Natural killer cell (primary cell): ENCODE data around the gene WSCD2. TPM values are rescaled to one million over a fixed set of nuclear protein-coding genes. Genes with fewer than 3 reads are reported as not detected.

ENCODE experiments used
- ATAC-seq, 3 donors: fragments of 150-1000 bp in 2 of 3; fragments of 200-7000 bp in 1 of 3; cut with Tn5 transposase; 1 replicate in 1 of 3; 2 replicates in 2 of 3; pipeline ENCODE4 v1.10.0; 2021; ENCODE audit warnings: mild to moderate bottlenecking in 2 of 3, moderate library complexity in 2 of 3
- DNase-seq, 2 donors: peaks; one replicate each; pipeline versions ENCODE4 v3.0.0 to v3.0.0-alpha.2; 2013 to 2021; ENCODE audit warnings: mixed read lengths in 1 of 2
- H3K27ac ChIP-seq: one replicate; pipeline ENCODE4 v1.5.1; 2013; ENCODE audit warnings: mild to moderate bottlenecking, low read length
- H3K27me3 ChIP-seq: one replicate; pipeline ENCODE4 v1.6.1; 2013; ENCODE audit warnings: low read length; ENCODE audit not compliant: control insufficient read depth, insufficient read depth
- H3K36me3 ChIP-seq: one replicate; pipeline ENCODE4 v1.6.1; 2013; ENCODE audit warnings: low read length; ENCODE audit not compliant: control insufficient read depth, insufficient read depth
- H3K4me1 ChIP-seq: one replicate; pipeline ENCODE4 v1.6.1; 2013; ENCODE audit warnings: low read length; ENCODE audit not compliant: control insufficient read depth, insufficient read depth
- H3K4me3 ChIP-seq: one replicate; pipeline ENCODE4 v1.5.1; 2013; ENCODE audit warnings: low read length
- H3K9me3 ChIP-seq: one replicate; pipeline ENCODE4 v1.6.1; 2013; ENCODE audit warnings: low read length; ENCODE audit not compliant: control insufficient read depth, insufficient read depth
- H3K27ac Mint-ChIP-seq, 2 donors: one replicate each; pipeline ENCODE4 v1.8.0; 2022; ENCODE audit warnings: mild to moderate bottlenecking in 2 of 2, mixed read lengths in 2 of 2, moderate library complexity in 1 of 2
- H3K27me3 Mint-ChIP-seq, 2 donors: one replicate each; pipeline ENCODE4 v1.8.0; 2022; ENCODE audit warnings: low read depth in 2 of 2, mixed read lengths in 2 of 2
- H3K36me3 Mint-ChIP-seq: one replicate; pipeline ENCODE4 v1.8.0; 2022; ENCODE audit warnings: mixed read lengths
- H3K4me1 Mint-ChIP-seq, 2 donors: one replicate each; pipeline ENCODE4 v1.8.0; 2022; ENCODE audit warnings: mixed read lengths in 2 of 2
- H3K4me3 Mint-ChIP-seq: one replicate; pipeline ENCODE4 v1.8.0; 2022; ENCODE audit warnings: mild to moderate bottlenecking, moderate library complexity, mixed read lengths
- H3K9me3 Mint-ChIP-seq, 2 donors: one replicate each; pipeline ENCODE4 v1.8.0; 2022; ENCODE audit warnings: mixed read lengths in 2 of 2
- WGBS: methylation state at CpG from one replicate; pipeline ENCODE4 v1.1.7; 2013; ENCODE audit warnings: missing lambda C conversion rate; ENCODE audit not compliant: insufficient coverage; 5-methylcytosine and 5-hydroxymethylcytosine counted together
- intact Hi-C: fragments of 100-400 bp; cut with micrococcal nuclease; formaldehyde crosslinking; loops from one replicate; pipeline ENCODE4 v1.14.2; 2022
- total RNA-seq, 4 donors: library from RNA; stranded (reverse); fragments of 120-200 nt in 1 of 4; gene quantifications; one replicate each; pipeline versions ENCODE4 v1.2.3 to v1.2.4, GENCODE V29; 2013 to 2022
- TF ChIP-seq, protein P1 (sequence below): fragments of 200-600 bp; IDR thresholded peaks from one replicate; pipeline ENCODE4 v1.8.0; 2022; ENCODE audit warnings: antibody characterized with exemption

Gene WSCD2
- total RNA-seq, 3 donors from 2014 or later (not counting 1 experiment from before 2014, with no cell fraction given) = 0.32 to 0.78 TPM; not detected in 1

DNA sequence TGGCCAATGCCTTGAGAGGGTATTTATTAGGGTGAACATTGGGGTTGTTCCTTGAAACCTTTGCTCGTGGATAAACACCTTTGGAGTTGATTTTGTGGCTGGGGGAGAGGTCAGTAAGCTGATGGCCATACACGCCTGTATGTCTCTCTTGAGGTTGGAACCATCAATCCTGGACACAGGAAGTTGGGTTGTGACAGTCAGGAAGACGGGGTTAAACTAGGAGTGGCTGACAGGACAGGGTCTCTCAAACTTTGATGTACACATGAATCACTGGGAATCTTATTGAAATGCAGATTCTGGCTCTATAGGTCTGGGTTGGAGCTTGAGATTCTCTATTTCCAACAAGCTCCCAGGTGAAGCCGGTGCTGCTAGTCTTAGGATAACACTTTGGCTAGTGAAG is 12.8 kb upstream of the WSCD2 start:
- H3K9me3 ChIP-seq = no peaks in the 10 kb centered on the region
- H3K36me3 ChIP-seq = no peaks in the 10 kb centered on the region
- H3K27ac Mint-ChIP-seq = no peak overlapping the region
- no peaks in the 10 kb centered on the region for H3K36me3 Mint-ChIP-seq
- no peaks in the 10 kb centered on the region for H3K9me3 Mint-ChIP-seq
- DNase-seq = no peak
- ATAC-seq = no peak
- intact Hi-C loops = no loop called here
- no peak overlapping the region for H3K4me3 ChIP-seq
- H3K27ac ChIP-seq = no peak overlapping the region
- TF ChIP-seq, protein P1, sequence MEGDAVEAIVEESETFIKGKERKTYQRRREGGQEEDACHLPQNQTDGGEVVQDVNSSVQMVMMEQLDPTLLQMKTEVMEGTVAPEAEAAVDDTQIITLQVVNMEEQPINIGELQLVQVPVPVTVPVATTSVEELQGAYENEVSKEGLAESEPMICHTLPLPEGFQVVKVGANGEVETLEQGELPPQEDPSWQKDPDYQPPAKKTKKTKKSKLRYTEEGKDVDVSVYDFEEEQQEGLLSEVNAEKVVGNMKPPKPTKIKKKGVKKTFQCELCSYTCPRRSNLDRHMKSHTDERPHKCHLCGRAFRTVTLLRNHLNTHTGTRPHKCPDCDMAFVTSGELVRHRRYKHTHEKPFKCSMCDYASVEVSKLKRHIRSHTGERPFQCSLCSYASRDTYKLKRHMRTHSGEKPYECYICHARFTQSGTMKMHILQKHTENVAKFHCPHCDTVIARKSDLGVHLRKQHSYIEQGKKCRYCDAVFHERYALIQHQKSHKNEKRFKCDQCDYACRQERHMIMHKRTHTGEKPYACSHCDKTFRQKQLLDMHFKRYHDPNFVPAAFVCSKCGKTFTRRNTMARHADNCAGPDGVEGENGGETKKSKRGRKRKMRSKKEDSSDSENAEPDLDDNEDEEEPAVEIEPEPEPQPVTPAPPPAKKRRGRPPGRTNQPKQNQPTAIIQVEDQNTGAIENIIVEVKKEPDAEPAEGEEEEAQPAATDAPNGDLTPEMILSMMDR = no peak
- no peak overlapping the region for H3K4me3 Mint-ChIP-seq
- peaks cover 0 to 10% of the 10 kb centered on the region in 2 donors for H3K4me1 Mint-ChIP-seq
- H3K4me1 ChIP-seq = peaks cover 3% of the 10 kb centered on the region
- H3K27me3 Mint-ChIP-seq = peaks cover 10 to 18% of the 10 kb centered on the region in 2 donors
- no peaks in the 10 kb centered on the region for H3K27me3 ChIP-seq
- 80% methylated on average over 4 of the region's 4 CpGs for WGBS

DNA sequence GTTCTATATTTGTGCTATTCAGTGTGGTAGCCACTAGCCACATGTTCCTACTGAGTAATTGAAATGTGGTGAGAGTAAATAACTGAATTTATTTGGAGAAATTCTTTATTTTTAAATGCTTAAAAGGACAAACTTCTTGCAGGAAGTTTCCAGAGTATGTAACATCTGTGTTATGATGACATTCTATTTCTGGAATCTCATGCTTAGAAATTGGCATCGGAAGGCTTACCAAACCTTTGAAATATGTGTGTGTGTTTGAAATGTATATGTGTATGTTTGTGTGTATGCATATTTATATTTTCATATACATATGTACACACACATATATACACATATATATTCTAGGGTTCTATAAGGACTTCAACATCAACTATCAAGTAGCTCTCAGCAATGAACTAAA is 12.4 kb upstream of the WSCD2 start:
- Mint-ChIP-seq H3K27ac (no peak overlapping the region), H3K36me3 (no peaks in the 10 kb centered on the region), H3K4me3 (no peak overlapping the region), H3K9me3 (no peaks in the 10 kb centered on the region), H3K4me1 (peaks cover 0 to 10% of the 10 kb centered on the region in 2 donors), H3K27me3 (peaks cover 10 to 18% of the 10 kb centered on the region in 2 donors)
- no peak for ATAC-seq
- TF ChIP-seq, protein P1 = no peak
- intact Hi-C loops = no loop called here
- peaks cover 3% of the 10 kb centered on the region for H3K4me1 ChIP-seq
- no CpG with 5 or more reads among the region's 1 CpG for WGBS
- H3K36me3 ChIP-seq = no peaks in the 10 kb centered on the region
- no peaks in the 10 kb centered on the region for H3K27me3 ChIP-seq
- no peak overlapping the region for H3K27ac ChIP-seq
- H3K9me3 ChIP-seq = no peaks in the 10 kb centered on the region
- no peak overlapping the region for H3K4me3 ChIP-seq
- no peak for DNase-seq

DNA sequence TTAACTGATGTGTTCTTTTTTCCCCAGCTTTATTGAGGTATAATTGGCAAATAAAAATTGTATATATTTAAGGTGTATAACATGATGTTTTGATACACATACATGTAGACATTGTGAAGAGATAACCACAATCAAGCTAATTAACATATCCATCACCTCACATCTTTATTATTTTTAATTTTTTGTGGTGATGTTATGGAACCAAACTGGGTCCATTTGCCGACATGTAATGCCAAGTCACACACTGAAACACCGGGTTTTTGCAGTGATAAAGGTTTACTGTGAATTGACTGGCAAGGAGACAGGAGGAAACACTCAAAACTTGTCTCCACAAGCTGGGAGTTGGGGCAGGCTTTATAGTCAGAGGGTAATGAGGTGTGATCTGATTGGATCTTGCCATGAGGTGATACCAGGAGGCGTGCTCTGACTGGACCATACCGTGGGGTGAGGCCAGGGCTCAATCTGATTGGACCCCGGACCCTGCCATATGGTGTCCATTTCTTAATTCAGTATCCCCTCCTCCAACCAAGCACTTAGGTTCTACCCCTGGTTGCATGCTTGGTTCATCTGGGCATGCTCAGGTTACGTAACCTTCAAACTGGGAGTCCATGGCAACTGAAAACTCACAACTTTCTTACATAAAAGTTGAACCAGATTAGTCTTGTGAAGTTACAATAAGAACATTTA is 11.8 kb upstream of the WSCD2 start:
- H3K27me3 ChIP-seq = no peaks in the 10 kb centered on the region
- Mint-ChIP-seq H3K4me3 (no peak overlapping the region), H3K36me3 (no peaks in the 10 kb centered on the region), H3K27ac (no peak overlapping the region), H3K4me1 (peaks cover 0 to 10% of the 10 kb centered on the region in 2 donors), H3K27me3 (peaks cover 10 to 18% of the 10 kb centered on the region in 2 donors), H3K9me3 (no peaks in the 10 kb centered on the region)
- DNase-seq (no peak), ATAC-seq (no peak)
- no peaks in the 10 kb centered on the region for H3K36me3 ChIP-seq
- H3K27ac ChIP-seq = no peak overlapping the region
- WGBS = 88% methylated on average over 6 of the region's 6 CpGs
- intact Hi-C loops = no loop called here
- H3K4me1 ChIP-seq = peaks cover 3% of the 10 kb centered on the region
- H3K4me3 ChIP-seq = no peak overlapping the region
- no peaks in the 10 kb centered on the region for H3K9me3 ChIP-seq
- TF ChIP-seq, protein P1 = no peak

DNA sequence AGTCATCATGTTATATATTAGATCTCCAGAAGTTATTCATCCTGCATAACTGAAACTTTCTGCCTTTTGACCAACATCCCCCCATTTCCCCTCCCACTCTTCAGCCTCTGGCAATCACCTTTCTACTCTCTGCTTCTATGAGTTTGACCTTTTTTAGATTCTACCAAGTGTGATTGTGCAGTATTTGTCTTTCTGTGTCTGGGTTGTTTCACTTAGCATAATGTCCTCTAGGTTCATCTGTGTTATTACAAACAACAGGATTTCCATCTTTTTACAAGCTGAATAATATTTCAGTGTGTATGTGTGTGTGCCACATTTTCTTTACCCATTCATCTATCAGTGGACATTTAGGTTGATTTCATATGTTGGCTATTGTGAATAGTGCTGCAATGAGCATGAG is 11.2 kb upstream of the WSCD2 start:
- H3K9me3 Mint-ChIP-seq = no peaks in the 10 kb centered on the region
- no peak overlapping the region for H3K4me3 ChIP-seq
- H3K27ac Mint-ChIP-seq = no peak overlapping the region
- peaks cover 13 to 21% of the 10 kb centered on the region in 2 donors for H3K27me3 Mint-ChIP-seq
- TF ChIP-seq, protein P1 = no peak
- H3K27ac ChIP-seq = no peak overlapping the region
- H3K4me3 Mint-ChIP-seq = no peak overlapping the region
- no peaks in the 10 kb centered on the region for H3K9me3 ChIP-seq
- H3K36me3 ChIP-seq = no peaks in the 10 kb centered on the region
- no peaks in the 10 kb centered on the region for H3K27me3 ChIP-seq
- DNase-seq (no peak), ATAC-seq (no peak)
- peaks cover 0 to 10% of the 10 kb centered on the region in 2 donors for H3K4me1 Mint-ChIP-seq
- peaks cover 3% of the 10 kb centered on the region for H3K4me1 ChIP-seq
- H3K36me3 Mint-ChIP-seq = no peaks in the 10 kb centered on the region
- intact Hi-C loops = no loop called here
